Measurements from ENCODE around the gene GAD2.

Gene GAD2

DNA sequence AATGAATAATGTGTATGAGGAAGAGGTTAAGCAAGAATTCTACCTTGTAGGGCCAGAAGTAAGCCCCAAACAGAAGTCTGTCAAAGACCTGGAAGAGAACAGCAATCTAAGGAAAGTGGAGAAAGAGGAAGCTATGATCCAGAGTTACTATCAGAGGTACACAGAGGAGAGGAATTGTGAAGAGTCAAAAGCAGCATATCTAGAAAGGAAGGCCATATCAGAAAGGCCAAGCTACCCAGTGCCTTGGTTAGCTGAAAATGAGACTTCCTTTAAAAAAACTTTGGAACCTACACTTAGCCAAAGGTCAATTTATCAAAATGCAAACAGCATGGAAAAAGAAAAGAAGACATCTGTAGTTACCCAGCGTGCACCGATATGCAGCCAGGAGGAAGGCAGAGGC is 42.7 kb upstream of the GAD2 start:
- no peak for DNase-seq
- Histone ChIP-seq H3K27me3 (replicated peaks; ENCODE audit: insufficient read depth, low read length) (no peaks in the 10 kb centered on the region), H3K4me3 (ENCODE audit: low read length) (no peak overlapping the region), H3K79me2 (ENCODE audit: low read length) (no peaks in the 10 kb centered on the region), H3K9me2 (replicated peaks; ENCODE audit: insufficient read depth, low read length) (no peaks in the 10 kb centered on the region), H3K9me3 (replicated peaks; ENCODE audit: insufficient read depth, low read length) (no peaks in the 10 kb centered on the region), H3F3A (ENCODE audit: insufficient read depth, low read length) (no peaks in the 10 kb centered on the region), H2AFZ (ENCODE audit: low read length) (no peak overlapping the region), H3K9ac (ENCODE audit: low read length) (no peak overlapping the region), H3K4me2 (ENCODE audit: low read depth, low read length) (no peak overlapping the region), H3K4me1 (ENCODE audit: low read length) (no peaks in the 10 kb centered on the region), H3K27ac (ENCODE audit: low read length) (no peak overlapping the region), H4K20me1 (ENCODE audit: insufficient read depth, low read length) (no peaks in the 10 kb centered on the region), H3K36me3 (replicated peaks; ENCODE audit: insufficient read depth, low read length) (no peaks in the 10 kb centered on the region)
- TF ChIP-seq, protein P1, sequence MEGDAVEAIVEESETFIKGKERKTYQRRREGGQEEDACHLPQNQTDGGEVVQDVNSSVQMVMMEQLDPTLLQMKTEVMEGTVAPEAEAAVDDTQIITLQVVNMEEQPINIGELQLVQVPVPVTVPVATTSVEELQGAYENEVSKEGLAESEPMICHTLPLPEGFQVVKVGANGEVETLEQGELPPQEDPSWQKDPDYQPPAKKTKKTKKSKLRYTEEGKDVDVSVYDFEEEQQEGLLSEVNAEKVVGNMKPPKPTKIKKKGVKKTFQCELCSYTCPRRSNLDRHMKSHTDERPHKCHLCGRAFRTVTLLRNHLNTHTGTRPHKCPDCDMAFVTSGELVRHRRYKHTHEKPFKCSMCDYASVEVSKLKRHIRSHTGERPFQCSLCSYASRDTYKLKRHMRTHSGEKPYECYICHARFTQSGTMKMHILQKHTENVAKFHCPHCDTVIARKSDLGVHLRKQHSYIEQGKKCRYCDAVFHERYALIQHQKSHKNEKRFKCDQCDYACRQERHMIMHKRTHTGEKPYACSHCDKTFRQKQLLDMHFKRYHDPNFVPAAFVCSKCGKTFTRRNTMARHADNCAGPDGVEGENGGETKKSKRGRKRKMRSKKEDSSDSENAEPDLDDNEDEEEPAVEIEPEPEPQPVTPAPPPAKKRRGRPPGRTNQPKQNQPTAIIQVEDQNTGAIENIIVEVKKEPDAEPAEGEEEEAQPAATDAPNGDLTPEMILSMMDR (IDR thresholded peaks at IDR 0.05; ENCODE audit: low read length), result no peak
- TF ChIP-seq EZH2 (optimal IDR thresholded peaks at IDR 0.05; ENCODE audit: low read depth, low read length) (no peak), EZH2phosphoT487 (IDR thresholded peaks at IDR 0.05; ENCODE audit: low read length) (no peak)

DNA sequence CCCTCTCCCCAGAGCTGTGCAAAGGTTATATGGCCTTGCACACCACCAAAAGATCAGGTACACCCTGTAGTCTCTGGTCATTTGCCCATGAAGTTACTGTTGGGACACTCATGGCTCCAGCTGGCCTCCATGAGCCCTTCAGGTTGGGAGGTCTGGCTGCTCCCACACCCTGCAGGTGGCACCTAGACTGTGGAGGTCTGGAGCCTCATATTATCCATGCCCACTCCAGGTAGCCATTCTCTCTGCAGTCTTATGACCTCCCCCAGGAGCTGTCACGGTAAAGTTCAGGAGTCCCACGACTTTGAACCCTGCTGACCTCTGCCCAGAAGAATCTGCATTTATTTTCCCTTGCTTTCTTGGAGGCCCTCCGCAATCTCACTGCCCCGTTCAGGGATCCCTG is 39.2 kb upstream of the GAD2 start:
- Histone ChIP-seq H3K9ac (ENCODE audit: low read length) (no peak overlapping the region), H3K4me3 (ENCODE audit: low read length) (no peak overlapping the region)
- no peak for DNase-seq

DNA sequence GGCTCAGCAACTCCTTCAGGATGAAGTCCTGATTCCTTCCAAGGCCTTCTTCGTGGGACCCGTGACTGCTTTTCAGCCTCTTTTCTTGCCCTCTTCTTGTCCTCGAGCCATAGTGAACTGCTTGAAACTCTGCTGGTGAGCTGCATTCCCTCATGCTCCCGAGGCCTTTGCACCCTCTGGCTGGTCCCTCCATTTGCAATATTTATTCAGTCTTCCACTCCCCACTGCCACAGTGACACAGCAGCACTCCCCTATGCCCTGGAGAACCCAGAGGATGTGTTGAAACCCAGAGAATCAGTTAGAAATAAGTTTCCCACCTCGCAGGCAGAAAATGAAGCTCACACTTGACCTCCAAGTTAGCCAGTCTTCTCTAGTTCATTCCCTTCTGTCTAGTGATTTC is 22.3 kb upstream of the GAD2 start:
- H3K4me3 ChIP-seq (ENCODE audit: low read length), result no peak overlapping the region
- DNase-seq, result no peak
- no peaks in the 10 kb centered on the region for H3K4me1 ChIP-seq (ENCODE audit: low read length)
- H3K36me3 ChIP-seq (replicated peaks; ENCODE audit: insufficient read depth, low read length), result no peaks in the 10 kb centered on the region
- no peaks in the 10 kb centered on the region for H3K9me2 ChIP-seq (replicated peaks; ENCODE audit: insufficient read depth, low read length)
- H3K9me3 ChIP-seq (replicated peaks; ENCODE audit: insufficient read depth, low read length), result no peaks in the 10 kb centered on the region
- H3K79me2 ChIP-seq (ENCODE audit: low read length), result no peaks in the 10 kb centered on the region
- no peaks in the 10 kb centered on the region for H3K27me3 ChIP-seq (replicated peaks; ENCODE audit: insufficient read depth, low read length)
- no peak overlapping the region for H3K4me2 ChIP-seq (ENCODE audit: low read depth, low read length)
- no peaks in the 10 kb centered on the region for H4K20me1 ChIP-seq (ENCODE audit: insufficient read depth, low read length)
- no peak overlapping the region for H3K9ac ChIP-seq (ENCODE audit: low read length)
- H2AFZ ChIP-seq (ENCODE audit: low read length), result no peak overlapping the region
- H3K27ac ChIP-seq (ENCODE audit: low read length), result no peak overlapping the region
- no peaks in the 10 kb centered on the region for H3F3A ChIP-seq (ENCODE audit: insufficient read depth, low read length)
- no peak for TF ChIP-seq EZH2phosphoT487 (IDR thresholded peaks at IDR 0.05; ENCODE audit: low read length)
- TF ChIP-seq, protein P1 (IDR thresholded peaks at IDR 0.05; ENCODE audit: low read length), result no peak
- no peak for TF ChIP-seq EZH2 (optimal IDR thresholded peaks at IDR 0.05; ENCODE audit: low read depth, low read length)

More for the DNA sequence above, 39.2 kb upstream of the GAD2 start:
- no peaks in the 10 kb centered on the region for H3K9me3 ChIP-seq (replicated peaks; ENCODE audit: insufficient read depth, low read length)
- H3F3A ChIP-seq (ENCODE audit: insufficient read depth, low read length), result no peaks in the 10 kb centered on the region
- TF ChIP-seq, protein P1 (IDR thresholded peaks at IDR 0.05; ENCODE audit: low read length), result no peak
- TF ChIP-seq EZH2phosphoT487 (IDR thresholded peaks at IDR 0.05; ENCODE audit: low read length) (no peak), EZH2 (optimal IDR thresholded peaks at IDR 0.05; ENCODE audit: low read depth, low read length) (no peak)
- no peaks in the 10 kb centered on the region for H3K79me2 ChIP-seq (ENCODE audit: low read length)
- no peaks in the 10 kb centered on the region for H4K20me1 ChIP-seq (ENCODE audit: insufficient read depth, low read length)
- H3K27me3 ChIP-seq (replicated peaks; ENCODE audit: insufficient read depth, low read length), result no peaks in the 10 kb centered on the region
- no peak overlapping the region for H2AFZ ChIP-seq (ENCODE audit: low read length)
- no peak overlapping the region for H3K27ac ChIP-seq (ENCODE audit: low read length)
- no peaks in the 10 kb centered on the region for H3K9me2 ChIP-seq (replicated peaks; ENCODE audit: insufficient read depth, low read length)
- H3K4me1 ChIP-seq (ENCODE audit: low read length), result no peaks in the 10 kb centered on the region
- H3K36me3 ChIP-seq (replicated peaks; ENCODE audit: insufficient read depth, low read length), result no peaks in the 10 kb centered on the region
- H3K4me2 ChIP-seq (ENCODE audit: low read depth, low read length), result no peak overlapping the region
